GM18907 (cell line): ENCODE data around the gene RAPGEF5.

Source experiments
- ATAC-seq: cut with Tn5 transposase; IDR thresholded peaks from one replicate; pipeline ENCODE4 v1.9.1; 2021; ENCODE audit warnings: mild to moderate bottlenecking, moderate library complexity; ENCODE audit not compliant: unreplicated experiment

Gene RAPGEF5, protein sequence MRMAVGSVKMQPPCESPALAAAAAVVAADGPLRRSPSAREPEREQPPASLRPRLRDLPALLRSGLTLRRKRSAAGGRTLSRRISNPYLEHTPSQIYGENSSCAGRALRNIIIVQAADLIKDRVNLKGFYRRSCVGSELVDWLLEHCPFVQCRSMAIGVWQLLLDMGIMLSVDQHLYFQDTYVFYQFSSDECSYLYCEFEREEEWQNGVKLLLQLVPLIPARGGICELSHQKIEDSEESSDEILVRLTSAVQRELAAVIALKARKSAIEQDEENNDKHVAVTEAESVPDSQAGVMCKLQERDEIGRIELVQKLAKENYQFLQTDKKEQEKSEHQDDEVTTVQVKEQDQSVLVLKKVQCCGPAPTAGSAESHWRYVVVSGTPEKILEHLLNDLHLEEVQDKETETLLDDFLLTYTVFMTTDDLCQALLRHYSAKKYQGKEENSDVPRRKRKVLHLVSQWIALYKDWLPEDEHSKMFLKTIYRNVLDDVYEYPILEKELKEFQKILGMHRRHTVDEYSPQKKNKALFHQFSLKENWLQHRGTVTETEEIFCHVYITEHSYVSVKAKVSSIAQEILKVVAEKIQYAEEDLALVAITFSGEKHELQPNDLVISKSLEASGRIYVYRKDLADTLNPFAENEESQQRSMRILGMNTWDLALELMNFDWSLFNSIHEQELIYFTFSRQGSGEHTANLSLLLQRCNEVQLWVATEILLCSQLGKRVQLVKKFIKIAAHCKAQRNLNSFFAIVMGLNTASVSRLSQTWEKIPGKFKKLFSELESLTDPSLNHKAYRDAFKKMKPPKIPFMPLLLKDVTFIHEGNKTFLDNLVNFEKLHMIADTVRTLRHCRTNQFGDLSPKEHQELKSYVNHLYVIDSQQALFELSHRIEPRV

DNA sequence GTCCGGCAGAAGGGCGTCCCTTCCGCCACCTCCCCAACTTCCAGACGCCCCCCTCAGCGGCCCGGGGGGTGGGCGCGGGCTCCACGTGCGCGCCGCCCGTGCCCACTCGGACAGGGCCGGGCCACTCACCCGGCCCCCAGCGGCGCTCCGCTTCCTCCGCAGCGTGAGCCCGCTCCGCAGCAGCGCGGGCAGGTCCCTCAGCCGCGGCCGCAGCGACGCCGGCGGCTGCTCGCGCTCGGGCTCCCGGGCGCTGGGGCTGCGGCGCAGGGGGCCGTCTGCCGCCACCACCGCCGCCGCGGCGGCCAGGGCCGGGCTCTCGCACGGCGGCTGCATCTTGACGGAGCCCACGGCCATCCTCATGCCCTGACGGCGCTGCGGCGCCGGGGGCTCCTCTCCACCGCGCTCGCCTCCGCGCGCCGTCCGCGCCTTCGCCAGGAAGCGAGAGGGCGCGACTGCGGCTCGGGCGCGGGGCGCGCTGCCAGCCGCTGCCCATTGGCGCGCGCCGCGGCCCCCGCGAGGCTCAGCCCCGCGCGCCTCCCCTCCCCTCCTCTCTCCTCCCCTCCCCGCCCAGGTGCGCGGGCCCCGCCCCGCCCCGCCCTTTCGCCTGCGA is at the start of gene RAPGEF5:
Gene RAPGEF5 (minus strand): TSS at position 454 of the 610 bp plus-strand sequence. CDS start 94 bp downstream, at position 360.
- ATAC-seq = peak; percentile 66

DNA sequence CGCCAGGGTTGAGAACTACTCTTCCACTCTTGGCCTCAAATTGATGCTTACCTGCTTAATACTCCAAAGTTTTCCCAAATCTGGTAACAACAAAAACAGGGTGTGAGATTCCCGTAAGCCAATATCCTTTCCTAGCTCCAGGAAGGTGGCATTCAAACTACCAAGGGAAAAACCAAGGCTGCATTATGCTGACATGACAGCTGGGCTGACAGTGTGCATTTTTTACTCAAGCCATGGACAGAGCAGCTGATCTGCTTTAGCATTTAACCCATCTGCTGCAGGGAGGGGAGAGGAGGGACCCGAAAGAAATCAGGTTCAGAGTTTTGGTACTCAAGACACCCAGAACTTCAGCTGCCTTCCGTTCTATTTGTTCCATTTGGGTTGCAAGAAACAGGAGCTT is 49.8 kb upstream of the RAPGEF5 start:
- no peak for ATAC-seq

DNA sequence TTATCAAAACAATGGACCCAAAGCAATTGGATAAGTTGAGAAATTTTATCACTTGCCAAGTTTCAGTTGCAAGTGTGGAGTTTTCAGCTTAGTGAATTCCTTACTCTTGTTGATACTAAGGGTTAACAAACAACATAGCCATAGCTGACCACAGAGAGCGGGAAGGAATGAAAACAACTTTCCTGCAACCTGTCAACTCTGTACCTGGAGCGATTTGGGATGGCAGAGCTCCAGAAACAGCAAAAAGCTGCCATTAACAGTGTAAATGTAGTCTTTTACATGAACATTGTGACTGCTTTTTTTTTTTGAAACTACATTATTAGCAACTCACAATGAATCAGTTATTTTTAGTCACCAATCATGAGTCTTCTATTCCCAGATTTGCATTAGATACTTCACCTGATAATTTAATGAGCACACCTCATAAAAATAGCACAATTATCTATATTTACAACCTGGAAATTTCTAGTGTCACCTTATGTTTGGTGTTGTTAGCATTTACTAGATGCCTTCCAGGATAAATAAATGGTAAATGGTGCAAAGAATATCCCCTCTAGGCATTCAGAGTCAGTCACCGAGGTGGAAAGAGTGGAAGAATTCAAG is 47.6 kb upstream of the RAPGEF5 start:
- no peak for ATAC-seq

DNA sequence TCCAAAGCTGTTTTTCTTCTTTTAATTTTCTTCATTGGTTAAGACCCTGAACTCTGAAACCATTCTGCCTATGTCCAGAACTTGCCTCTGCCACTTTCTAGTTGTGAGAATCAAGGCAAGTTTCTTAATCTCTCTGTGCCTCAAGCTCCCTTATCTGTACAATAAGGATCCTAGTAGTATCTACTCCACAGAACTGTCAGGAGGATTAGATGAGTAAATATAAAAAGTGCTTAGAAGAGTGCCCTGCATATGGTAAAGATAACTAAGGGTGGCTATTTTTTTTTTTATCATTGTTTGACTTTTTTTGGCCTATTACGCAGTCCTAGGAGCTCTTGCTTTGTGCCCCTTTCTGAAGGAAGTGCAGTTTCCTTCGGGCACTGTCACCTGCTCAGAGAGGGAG is 46.4 kb upstream of the RAPGEF5 start:
- ATAC-seq = no peak

DNA sequence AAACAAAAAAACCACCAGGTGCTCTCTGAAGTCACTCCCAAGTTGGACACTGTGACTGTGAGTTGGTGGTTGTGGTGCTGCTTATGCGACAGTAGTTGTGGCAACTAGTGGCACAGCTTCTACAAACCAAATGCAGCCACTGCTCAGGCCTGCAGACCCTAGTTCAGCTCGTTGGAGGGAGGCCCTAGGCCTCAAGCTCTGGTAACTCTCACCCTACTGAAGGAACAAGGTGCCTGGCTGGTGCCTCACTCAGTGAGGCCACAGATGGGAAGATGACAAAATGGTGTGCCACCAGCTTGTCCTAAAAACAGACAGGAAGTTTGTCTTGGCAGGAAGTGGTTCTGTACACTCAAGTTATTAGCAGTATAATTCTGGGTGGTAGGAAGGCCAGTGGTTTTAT is 45.3 kb upstream of the RAPGEF5 start:
- peak; percentile 59 for ATAC-seq

DNA sequence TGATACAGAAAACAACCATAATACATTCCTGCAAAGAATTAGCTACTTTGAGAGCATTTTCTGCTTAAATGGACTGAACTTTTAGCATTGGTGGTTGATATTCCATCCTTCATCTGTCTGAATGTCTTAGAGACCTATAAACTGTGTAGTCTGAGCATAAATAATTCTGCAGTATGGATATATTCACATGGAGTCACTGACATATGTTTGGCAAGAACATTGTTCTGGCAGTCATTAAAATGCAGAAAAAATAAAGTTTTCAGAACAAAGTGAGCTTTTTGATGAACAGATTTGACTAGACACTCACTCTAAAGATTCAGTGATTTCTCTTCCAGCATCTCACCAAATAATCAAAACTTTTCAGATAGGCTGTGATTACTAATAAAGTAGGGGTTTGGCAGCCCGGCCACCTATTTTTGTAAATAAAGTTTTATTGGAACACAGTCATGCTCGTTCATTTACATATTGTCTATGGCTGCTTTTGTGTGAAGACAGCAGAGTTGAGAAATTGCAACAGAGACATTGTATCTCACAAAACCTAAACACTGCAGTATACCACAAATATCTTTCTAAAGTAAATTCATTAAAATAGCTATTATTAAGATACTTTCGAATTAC is 44.1 kb upstream of the RAPGEF5 start:
- peak; percentile 6 for ATAC-seq

DNA sequence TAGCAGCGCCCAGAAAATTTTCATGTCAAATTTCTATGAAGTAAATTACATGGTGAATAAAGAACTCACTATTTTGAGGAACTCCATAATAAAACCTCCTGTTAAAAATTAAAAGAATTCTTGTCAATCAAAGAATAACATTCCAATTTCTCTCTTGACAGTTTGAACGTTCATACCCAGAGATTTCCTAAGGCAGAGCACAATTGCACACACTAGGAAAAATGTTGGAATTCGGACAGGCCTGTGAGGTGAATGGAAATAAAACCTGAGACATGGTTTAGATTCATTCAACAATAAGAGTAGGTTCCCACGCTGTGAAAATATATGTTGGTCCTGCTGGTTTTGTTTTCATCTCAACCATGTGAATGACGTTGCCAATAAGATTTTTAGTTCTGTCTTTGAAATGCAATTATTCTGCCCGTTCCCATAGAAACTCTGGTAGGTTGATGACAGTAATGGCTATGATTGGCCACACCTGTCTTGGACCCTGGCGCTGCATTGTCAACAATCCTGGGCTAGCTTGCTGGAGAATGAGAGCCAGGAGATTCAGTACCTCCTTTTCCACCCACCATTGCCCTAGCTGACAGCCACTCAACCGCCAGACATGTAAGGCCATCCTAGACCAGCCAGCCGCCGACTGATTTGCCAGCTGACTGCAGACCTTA is 43.3 kb upstream of the RAPGEF5 start:
- no peak for ATAC-seq

DNA sequence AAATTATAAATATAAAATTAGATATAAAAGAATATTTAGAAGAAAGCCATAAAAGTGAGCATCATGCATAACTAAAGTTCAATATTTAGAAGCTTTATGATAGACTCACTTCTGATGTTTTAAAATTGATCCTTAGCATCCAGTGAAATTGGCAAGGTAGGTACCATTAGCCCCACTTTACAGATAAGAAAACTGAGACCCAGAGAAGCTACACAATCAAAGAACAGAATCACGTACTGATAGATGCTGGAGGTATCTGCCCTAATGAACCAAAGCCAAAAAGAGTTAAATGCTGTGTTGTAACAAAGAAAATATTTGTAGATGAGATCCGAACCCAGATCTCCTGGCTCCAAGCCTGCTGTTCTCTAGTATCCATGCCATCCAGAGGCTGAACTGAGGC is 42.6 kb upstream of the RAPGEF5 start:
- ATAC-seq = no peak

DNA sequence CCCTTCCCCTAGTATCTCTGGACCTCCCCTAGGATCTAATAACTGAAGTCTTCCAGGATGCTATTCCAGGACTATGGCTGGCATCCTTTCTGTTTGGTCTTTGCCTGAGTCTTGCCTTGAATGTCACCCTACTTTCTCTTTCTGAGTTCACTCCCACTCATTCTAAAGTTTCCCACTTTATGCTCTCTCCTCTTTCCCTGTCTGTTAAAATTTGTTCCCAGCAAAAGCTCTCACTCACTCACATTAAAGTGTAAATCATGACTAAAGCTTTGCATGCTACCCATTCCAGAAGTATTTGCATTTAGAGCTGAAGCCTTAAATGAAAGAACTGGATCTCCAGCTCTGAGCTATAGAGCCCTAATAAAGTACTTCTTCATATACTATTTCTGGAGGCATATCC is 42.1 kb upstream of the RAPGEF5 start:
- ATAC-seq = no peak

DNA sequence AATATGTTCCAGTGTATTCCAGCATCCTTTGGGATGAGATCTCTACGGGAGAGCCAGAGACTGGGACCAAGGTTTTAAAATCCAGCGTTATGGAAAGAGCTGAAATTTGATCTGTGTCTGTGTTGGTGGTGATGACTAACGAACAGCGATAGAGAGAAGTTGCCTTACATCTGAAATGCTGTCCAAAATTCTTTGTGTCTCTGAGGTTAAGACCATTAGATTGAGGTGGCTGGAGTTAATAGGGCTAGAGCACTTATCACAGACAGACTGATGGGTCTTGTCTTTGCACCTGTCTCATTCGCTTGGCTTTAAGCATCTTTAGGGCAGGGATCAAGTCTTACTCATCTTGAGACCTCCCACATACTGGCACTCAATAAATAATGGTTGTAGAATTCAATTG is 41.0 kb upstream of the RAPGEF5 start:
- ATAC-seq = no peak

DNA sequence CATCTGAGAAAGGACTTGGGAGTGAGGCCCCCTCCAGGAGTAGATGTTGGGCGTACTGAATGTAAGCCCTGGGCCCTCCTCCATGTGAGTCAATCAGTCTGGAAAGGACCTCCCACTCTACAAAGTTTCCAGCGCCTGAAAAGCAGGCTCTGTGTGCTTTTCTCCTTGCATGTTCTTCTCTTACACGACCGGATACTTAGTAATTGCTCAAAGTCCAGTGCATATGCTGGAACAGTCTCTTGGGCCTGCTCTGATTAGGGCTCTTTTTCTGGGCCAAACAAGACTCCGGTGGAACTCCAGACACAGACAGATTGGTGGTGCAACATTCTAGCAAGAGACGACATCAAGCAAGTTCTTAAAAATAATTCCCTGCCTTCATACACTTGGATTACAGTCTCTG is 38.3 kb upstream of the RAPGEF5 start:
- no peak for ATAC-seq

DNA sequence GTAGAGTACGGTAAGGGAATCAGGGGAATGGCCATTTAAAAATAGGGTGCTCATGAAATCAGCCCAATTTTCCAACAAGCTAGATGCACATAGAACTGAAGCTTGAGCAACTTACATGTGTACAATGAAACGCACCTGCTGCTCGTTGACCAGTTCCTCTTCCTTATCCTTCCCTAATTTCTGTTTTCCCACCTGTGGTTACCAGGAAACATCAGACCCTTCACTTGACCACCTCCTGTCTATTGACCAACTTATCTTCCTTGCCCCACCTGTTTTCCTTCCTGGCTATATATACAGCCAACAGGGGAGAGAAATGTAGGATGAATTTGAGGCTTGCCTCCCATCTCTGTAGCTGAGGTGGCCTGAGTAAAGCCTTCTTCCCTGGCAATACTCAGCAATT is 37.8 kb upstream of the RAPGEF5 start:
- ATAC-seq = no peak

DNA sequence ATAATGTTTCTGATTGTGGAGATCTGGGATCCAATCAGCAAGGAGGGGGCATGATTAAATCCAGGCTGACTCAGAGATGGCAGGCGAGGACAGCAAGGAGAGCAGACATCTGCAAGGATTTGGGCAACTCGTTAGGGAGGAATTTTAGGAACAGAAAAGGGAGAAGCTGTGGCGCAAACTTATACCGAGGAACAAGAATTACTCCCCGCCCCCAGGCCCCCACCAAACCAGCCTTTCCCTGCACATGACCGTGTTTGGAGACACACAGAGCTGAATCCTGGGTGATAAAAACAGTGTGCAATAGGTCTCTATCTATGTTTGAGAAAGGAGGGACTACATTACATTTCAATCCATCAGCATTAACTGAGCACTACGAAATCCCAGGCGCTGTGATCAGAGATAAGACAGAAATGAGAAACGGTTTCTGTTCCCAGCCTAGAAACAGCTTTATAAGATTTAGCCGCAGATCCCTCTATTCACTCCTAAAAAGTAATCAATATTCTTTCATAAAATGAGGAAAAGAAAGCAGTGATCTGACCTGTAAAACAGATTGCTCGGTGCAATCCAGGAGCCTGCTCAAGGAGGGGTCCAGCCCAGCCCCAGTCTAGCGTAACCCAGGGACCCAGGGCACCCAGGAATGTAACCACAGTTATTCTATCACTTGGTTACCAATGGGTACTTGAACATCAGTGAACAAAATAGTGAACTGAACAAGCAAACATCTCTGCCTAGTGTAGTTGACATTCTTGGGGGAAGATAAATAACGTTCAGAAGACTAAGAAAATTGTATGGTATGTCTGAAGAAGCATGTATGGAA is 37.2 kb upstream of the RAPGEF5 start:
- ATAC-seq = no peak

DNA sequence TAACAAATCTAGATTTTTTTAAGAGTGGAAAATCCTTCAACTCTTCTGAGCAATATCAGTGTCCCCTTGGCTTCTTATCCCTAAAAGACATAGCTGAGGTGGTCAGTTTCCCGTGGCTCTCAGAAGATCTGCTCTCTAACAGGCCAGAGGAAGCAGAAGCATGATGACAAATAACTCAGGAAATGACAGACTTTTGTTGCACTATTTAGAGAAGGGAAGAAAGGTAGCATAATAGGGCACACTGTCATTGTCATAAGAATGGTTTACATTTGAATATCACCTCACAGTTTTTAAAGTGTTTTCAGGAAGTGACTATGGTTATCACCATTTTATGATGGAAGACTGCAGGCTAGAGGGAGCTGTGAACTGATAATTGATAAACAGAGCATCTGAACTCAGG is 33.6 kb upstream of the RAPGEF5 start:
- ATAC-seq = no peak

DNA sequence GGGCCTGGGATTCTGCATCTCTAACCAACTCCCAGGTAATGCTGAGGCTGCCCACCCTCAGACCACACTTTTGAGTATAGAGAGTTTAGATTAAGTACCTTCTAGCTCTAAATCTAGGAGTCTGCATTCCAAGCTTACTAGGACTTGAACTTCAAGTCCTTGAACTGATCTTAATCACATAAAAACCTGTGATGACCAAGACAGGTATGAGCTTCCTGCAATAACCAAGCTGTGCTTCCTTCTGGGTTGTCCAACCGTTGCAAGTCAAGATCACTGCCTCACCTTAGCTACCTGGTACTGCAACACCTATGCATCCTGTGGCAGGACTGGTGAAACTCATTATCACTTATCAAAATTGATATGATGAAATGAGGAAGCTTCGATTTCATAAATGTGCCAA is 32.9 kb upstream of the RAPGEF5 start:
- no peak for ATAC-seq

DNA sequence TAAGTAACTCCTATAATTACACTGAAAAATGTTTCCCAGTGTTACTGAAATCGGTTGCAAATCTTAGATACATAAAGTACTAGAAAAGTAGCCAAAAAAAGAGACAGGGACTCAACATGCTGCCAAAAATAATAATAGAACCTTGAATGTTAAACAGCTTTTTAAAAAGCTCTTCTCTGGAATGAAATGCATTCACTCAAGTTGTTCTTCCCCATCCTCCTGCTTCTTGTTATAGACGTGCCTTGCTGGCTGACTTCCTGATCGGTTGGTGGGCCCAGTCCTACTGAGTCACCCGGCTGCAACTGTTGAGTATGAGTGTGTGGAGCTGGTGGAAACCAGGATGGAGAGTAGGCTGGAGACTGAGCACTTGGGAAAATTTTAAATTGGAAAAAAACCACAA is 30.6 kb upstream of the RAPGEF5 start:
- ATAC-seq = no peak

DNA sequence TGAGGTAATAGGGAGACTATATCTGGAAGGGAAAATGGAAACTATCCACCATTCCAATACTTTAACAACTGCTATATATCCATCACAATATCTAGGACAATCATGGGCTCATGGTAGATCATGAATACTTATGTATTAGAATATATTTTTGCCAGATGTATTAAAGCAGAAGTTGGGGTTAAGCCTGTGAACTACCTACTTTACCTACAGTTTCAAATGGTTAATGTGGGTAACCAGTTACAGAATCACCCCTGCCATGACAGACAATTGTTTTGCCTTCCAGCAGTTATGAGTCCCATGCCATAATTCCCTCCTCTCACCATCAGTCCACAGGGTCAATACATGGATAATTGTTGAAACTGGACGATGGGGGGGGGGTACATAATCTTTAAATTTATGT is 29.9 kb upstream of the RAPGEF5 start:
- ATAC-seq = peak; percentile 77

DNA sequence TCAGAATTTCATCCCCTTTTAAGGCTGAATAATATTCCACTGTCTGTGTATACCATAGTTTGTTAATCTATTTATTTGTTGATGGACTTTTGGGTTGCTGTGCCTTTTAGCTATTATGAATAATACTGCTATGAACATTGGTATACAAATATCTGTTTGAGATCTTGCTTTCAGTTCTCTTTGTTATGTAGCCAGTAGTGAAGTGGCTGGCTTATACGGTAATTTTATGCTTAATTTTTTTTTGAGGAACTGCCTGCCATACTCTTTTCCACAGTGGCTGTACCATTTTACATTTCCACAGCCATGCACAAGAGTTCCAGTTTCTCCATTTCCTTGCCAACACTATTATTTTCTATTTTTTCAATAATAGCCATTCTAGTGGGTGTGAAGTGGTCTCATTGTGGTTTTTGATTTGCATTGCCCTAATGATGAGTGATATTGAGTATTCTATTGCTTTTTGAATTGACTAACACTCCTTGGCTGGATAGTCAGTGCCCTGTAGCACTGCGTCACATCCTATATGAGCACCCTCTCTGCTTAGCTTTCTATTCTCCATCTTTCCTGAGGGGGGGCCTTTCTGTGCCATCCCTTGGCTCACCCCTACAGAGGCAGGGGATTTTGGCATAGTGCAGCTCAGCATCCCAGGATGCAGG is 29.4 kb upstream of the RAPGEF5 start:
- peak; percentile 79 for ATAC-seq

DNA sequence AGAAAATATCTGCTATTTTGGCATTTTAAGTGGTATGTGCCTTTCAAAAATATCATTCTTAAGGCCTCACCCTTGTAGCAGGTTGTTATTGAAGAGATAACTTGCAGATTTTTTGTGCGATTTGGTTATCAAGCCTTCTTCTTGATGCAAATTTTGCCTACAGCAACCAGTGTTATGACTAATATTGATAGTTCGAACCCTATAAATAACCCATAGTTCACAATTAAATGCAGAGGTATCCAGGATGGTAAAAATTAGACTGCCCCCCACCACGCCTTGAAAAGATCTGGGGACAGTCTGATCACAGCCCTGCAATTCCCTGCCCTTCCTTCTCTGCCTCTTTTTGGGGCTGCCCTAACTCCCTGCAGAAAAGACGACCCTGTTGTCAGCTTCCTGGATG is 28.4 kb upstream of the RAPGEF5 start:
- ATAC-seq = no peak
